ENCODE measurements around the gene PLEKHG4B. TPM values are rescaled to one million over a fixed set of nuclear protein-coding genes. Genes with fewer than 3 reads are reported as not detected.
"Not testable (repeated sequence)": the region's sequence is repeated elsewhere in the genome, so short reads cannot be mapped to it uniquely, and the experiment has no call there.

PLEKHG4B gene
- total RNA-seq, 1 experiment from 2014 or later: 0.61 TPM

DNA sequence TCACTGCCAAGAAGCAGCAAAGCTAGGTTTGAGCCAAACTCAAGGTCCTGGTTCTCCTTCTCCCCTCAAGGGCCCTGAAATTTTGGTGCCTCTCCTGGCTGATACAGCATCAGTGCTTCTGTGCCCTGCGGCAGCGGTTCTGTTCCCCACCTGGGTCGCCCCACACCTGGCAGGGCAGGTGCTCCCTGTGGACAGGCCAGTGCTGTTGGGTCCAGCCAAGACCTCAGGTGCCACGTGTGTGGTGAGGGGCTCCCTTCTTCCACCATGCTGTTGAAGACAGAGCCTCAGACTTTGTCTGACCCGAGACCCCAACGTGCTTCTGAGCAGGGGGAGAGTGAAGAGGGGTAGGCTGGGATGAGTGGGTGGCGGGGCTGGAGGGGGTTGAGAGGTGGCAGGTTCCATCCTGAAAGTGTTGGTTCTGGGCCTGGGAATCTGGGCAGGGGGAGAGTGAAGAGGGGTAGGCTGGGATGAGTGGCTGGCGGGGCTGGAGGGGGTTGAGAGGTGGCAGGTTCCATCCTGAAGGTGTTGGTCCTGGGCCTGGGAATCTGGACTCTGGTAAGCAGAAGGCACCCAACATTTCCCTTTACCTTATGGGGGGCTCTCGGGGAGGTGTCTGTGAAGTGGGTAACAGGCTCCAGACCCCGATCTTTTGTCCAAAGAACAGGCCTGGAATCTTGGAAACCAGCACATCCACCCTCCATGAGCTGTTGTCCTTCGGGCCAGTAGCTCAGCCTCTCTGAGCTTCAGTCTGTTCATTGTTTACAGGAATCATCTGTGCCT is 2.3 kb downstream of the PLEKHG4B start:
- no peak for DNase-seq (ENCODE audit: low read depth)

DNA sequence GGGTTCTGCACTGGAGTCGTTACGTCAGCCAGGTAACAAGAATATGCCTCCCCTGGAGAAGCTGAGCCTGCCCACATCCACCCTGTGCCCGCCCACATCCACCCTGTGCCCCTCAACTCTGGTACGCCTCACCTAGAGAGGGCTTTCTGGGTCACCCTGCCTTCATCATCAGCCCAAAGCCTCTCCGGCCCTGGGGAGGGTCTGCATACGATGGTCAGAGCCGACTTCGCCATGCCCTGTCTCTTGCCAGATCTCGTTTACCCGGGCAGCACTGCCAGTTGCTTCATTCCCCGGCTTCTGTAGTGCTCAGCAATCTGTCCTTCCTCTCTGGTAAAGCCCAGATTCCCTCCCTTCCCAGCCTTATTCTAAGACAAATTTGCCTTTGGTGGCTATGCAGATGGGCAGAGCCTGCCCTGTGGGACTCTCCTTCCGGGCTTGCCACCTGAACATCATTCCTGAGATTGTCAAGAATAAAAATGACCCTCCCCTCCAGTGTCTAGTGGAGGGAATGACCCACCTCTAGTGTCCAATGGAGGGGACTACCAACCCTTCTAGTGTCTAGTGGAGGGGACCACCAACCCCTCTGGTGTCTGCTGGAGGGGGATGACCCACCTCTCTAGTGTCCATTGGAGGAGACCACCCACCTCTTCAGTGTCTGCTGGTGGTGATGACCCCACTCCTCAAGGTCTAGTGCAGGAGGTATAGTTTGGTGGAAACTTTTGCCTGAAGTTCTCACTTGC is 3.4 kb downstream of the PLEKHG4B start:
- DNase-seq (ENCODE audit: low read depth): no peak

DNA sequence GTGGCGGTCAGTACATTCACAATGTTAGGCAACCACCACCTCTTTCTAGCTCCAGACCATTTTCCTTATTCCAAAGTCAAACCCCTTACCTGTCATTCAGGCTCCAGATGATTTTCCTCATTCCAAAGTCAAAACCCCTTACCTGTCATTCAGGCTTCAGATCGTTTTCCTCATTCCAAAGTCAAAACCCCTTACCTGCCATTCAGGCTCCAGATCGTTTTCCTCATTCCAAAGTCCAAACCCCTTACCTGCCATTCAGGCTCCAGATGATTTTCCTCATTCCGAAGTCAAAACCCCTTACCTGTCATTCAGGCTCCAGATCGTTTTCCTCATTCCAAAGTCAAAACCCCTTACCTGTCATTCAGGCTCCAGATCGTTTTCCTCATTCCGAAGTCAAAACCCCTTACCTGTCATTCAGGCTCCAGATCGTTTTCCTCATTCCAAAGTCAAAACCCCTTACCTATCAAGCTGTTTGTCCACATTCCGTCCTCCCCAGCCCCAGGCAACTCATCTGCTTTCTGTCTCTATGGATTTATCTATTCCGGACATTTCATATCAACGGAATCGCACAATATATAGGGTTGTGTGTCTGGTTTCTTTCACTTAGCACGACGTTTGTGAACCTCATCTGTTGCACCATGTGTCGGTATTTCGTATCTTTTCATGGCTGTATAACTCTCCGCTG is 5.2 kb downstream of the PLEKHG4B start:
- DNase-seq (ENCODE audit: low read depth): no peak

DNA sequence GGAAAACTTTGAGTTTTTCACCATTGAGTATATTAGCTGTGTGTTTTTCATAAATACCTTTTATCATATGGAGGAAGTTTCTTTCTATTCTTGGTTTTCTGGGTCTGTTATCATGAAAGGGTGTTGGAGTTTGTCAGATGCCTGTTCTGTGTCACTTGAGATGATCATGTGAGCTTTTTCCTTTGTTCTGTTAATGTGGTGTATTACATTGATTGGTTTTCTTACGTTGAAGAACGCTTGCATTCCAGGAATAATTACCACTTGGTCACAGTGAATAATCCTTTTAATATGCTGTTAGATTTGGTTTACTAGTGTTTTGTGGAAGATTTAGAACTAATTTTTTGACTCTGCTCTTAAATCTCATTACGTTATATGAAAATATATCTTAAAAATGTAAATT is 7.8 kb downstream of the PLEKHG4B start:
- DNase-seq (ENCODE audit: low read depth): no peak

DNA sequence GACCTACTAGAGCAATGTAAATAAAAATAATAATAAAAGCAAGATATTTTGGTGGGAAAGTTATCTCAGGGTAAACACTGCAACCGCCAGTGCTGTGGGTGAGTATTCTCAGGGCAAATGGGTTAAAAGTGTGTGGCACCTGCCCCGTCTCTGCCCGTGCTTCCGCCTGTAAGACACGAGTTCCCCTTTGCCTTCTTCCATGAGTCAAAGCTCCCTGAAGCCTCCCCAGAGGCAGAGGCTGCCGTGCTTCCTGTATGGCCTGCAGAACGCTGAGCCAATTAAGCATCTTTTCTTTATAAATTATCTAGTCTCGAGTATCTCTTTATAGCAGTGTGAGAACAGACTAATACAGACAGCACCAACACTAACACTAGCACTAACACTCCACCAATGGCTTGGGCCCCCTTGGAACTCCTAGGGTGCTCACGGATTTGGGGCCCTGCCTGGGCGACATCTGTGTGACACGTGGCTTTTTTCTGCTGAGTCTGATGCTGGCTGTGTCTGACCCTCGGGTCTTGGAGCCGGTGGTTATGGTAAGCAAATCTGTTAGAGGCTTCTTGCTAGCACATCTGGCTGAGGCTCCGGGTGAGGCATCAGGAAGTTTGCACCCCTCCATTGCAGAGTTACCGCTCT is 10.6 kb downstream of the PLEKHG4B start:
- DNase-seq (ENCODE audit: low read depth): no peak

DNA sequence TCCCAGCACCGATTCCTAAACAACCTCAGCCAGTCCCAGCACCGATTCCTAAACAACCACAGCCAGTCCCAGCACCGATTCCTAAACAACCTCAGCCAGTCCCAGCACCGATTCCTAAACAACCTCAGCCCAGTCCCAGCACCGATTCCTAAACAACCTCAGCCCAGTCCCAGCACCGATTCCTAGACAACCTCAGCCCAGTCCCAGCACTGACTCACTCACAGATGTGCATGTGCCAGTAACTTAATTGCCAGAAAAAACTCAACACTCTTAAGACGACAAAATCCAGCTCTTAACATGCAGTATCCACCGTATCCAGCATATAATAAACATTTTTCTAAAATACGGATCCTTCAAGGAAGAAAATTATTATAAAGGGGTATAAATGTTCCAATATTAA is 12.1 kb downstream of the PLEKHG4B start:
- DNase-seq (ENCODE audit: low read depth): not testable (repeated sequence)

DNA sequence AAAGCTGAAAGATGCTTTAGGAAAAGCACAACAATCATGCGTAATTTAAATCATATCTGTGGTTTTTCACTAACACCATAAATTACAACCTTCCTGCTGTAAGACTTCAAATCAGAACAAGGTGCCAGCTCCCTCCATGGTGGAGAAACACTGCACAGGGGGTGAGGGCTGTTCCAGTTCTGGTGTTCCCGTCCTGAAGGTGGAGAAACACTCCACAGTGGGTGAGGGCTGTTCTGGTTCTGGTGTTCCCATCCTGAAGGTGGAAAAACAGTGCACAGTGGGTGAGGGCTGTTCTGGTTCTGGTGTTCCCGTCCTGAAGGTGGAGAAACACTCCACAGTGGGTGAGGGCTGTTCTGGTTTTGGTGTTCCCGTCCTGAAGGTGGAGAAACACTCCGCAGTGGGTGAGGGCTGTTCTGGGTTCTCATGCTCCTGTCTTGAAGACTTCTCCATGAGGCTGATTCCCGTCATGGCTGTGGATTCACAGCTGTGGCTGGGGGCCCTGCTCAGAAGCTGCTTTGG is 12.9 kb downstream of the PLEKHG4B start:
- DNase-seq (ENCODE audit: low read depth): no peak

DNA sequence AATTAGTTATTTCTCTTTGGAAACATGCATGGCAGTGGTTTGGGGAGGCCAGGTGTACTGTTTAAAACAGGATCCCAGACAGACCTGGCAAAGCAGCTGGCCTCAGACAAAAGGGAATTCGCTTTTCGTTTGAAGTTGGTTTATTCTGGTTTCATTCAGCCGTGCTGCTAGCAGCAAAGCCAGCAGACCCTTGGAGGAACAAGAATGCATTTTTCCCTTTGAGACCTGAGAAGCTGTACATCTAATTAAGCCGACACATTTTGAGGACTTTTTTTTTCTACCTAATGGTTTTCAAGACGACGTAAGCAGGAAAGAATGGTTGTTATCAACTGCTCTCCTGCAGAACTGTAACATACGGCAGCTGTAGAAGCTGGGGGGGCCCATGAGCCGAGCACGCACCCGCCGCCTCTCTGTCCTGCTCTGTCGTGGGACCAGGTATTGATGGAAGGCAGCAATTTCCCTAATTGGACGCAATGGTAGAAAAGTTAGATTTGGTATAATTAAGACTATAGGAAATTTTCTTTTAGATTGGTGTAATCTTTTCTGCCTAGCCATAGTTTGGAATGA is 13.6 kb downstream of the PLEKHG4B start:
- no peak for DNase-seq (ENCODE audit: low read depth)

DNA sequence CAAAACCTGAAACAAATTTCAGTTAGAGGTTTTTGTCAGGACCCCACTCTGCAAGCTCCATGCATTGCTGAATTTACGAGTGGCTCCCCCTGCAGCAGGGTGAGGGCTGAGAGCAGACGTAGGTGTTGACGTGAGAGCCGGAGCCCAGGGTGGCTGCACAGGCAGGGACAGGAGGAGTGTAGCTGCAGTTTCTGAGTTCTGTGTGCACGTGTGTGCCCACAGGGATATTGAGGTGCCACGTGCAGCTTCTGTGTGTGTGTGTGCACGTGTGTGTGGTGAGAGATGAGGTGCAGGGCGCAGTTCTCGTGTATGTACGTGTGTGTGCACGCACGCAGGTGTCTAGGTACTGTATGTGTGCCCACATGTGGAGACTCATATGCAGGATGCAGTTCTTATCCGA is 14.6 kb downstream of the PLEKHG4B start:
- no peak for DNase-seq (ENCODE audit: low read depth)

DNA sequence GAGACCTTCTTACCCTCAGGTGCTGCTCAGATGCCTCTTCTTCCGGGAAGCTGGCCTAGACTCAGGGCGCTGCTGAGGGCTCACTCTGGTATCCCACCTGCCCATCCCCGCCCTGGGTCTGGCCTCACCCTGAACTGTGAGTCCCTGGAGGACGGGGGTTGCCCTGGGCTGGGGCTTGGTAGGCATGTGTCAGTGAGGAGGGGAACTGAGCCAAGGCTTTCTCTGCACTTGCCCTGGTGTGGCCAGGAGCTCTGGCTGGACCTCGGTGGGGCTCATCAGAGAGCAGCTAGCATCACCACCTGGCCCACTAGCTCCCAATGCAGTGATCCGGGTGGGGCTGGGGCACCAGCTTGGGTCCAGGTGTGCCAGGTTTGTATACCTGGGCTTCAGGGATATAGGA is 15.6 kb downstream of the PLEKHG4B start:
- no peak for DNase-seq (ENCODE audit: low read depth)

DNA sequence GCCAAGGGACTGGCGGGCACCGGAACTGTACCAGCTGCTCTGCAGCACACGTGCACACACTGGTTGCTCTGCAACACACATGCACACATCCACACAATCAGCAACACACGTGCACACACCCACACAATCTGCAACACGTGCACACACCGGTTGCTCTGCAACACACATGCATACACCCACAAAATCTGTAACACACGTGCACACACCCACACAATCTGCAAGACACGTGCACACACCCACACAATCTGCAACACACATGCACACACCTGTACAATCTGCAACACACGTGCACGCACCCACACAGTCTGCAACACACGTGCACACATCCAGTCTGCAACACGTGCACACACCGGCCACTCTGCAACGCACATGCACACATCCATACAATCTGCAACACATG is 17.9 kb downstream of the PLEKHG4B start:
- DNase-seq (ENCODE audit: low read depth): no peak

DNA sequence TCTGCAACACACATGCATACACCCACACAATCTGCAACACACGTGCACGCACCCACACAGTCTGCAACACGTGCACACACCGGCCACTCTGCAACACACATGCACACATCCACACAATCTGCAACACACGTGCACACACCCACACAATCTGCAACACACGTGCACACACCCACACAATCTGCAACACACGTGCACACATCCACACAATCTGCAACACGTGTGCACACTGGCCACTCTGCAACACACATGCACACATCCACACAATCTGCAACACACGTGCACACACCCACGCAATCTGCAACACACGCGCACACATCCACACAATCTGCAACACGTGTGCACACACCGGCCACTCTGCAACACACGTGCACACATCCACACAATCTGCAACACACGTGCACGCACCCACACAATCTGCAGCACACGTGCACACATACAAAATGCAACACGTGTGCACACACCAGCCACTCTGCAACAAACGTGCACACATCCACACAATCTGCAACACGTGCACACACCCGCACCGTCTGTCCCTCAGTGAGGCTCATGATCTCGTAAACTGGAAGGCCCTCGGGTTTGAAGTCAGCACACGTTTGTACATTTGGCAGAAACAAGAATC is 18.4 kb downstream of the PLEKHG4B start:
- no peak for DNase-seq (ENCODE audit: low read depth)

DNA sequence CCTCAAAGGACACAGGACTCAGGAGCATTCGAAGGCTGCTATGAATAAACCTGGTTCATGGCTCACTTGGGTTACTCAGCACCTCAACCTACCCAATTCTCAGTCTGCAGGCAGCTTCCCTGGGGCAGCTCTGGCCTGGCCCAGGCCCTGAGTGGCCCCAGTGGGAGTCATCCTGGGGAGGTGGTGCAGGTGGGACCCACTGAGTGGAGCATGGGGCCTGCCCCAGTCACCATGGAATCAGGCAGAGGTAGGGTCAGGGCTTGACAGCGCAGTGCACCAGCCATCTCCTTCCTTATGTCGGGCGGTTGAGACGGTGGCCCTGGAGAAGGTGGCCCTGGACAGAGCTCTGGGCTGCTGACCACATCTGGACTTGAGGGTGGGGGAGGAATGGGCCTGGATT is 19.2 kb downstream of the PLEKHG4B start:
- DNase-seq (ENCODE audit: low read depth): no peak

DNA sequence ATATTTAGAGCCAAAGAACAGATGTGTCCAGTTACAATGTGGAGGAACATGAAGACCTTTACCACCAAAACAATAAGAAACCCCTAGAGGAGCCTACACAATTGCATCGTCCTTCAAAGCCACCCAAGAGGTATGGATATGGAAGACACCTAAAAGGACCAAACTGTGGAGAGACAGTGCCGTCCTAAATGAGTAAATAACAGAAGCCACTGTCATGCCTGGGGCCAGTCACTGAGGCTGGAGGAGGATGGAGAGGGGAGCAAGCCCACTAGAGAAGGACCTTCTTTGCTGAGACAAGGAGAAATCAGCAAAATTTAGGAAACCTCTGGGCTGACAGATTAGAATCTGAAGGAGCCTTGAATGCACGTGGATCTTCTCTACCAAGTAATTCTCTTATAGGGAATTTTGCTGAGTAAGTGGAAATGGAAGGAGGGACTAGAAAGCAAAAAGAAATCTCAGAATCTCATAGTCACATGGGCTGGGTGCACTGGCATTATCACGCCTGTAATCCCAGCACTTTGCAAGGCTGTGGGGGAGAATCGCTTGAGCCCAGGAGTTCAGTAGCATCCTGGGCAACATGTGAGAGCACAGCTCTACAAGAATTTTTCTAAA is 27.6 kb downstream of the PLEKHG4B start:
- no peak for DNase-seq (ENCODE audit: low read depth)

DNA sequence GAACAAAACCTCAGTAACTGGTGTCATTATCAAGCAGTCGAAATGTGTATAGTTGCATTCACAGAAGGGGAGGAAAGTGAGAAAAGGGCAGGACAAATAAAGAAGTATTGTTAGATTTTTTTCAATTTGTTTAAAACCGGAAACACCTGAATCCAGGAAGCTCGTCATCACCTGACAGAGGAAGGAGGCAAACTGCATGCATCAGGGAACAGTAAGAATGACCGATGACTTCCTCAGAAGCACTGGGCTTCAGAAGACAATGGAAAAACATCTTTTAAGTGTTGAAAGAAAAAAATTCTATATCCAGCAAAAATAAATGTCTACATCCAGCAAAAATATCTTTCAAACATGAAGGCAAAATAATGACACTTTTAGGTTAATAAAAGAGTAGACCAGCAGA is 29.5 kb downstream of the PLEKHG4B start:
- DNase-seq (ENCODE audit: low read depth): no peak

DNA sequence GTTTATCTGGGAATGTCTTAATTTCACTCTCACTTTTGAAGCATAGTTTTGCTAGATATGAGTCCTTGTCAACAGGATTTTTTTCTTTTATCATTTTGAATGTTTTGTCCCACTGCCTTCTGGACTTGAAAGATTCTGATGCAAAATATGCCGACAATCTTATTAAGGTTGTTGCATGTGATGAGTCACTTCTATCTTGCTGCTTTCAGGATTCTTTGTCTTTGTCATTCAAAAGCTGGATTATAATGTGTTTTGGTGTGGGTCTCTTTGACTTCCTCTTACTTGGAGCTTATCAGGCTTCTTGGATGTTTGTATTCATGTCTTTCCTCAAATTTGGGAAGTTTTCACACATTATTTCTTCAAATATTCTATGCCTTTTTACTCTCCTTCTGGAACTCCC is 33.8 kb downstream of the PLEKHG4B start:
- no peak for DNase-seq (ENCODE audit: low read depth)

DNA sequence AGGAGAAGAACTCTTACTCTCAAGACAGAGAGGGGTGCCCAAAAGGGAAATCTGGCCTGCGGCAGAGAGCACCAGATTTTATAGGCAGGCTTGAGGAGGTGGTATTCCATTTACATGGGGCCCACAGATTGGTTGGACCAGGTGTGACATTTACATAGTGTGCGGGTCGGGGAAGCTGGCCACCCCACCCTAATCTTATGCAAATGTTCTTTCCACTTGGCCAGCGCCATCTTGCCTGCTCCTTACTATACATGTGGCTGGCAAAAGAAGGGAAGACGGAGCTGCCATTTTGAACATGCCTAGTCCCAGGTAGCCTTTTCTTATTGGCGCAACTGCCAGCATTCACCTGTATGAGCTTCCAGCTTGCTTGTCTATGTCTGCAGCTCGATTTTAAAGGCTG is 34.8 kb downstream of the PLEKHG4B start:
- DNase-seq (ENCODE audit: low read depth): no peak

DNA sequence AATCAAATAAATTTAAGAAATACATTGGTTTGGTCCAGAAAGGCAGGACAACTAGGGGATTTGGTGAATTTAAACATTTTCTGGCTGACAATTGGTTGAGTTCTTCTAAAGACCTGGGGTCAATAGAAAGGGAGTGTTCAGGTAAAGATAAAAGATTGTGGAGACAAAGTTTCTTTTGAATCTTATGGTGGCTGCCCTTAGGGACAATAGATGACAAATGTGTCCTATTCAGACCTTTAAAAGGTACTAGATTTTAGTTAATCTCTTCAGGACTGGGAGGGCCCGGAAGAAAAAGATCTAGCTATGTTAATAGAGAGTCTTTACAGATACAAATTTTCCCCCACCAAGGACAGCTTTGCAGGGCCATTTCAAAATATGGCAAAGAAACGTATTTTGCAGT is 35.9 kb downstream of the PLEKHG4B start:
- no peak for DNase-seq (ENCODE audit: low read depth)

DNA sequence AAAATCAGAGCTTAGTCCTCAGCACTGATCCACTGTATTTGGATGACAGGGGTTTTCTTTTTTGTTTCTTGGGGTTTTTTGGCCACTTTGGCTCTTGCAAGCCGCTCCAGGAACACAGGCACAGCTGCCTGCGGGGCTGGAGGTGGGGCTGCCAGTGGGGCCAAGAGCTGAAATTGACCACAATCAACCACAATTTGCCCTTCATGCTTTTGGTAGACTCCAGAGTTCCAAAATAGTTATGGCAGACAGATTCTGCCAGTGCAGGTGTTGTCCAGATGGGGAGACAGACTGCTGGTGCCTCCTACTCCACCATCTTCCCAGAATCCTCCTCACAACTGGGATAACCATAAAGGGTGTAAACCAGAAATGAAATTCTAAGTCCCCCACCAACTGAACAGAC is 36.5 kb downstream of the PLEKHG4B start:
- no peak for DNase-seq (ENCODE audit: low read depth)

DNA sequence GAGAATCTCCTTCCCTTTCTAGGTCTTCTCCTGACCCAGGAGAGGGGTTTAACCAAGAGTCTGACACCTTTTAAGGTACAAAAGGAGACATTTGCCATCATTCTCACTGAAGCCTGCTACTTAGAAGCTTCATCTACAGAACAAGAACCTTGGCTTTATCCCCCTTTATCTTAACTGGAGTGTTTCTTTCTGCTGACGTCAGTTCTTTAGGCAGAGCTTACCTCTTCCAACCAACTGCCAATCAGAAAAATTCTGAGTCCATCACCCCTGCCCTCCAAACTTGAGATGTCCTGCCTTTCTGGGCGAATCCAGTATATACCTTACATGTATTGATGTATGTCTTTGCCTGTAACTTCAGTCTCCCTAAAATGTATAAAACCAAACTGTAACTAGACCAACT is 37.2 kb downstream of the PLEKHG4B start:
- DNase-seq (ENCODE audit: low read depth): no peak

Data from HT1080 (cell line).